ENCODE data around the gene NT5DC1.
A peak's percentile ranks its signal among the peaks of the same experiment; 100 is the strongest.
"Not testable (repeated sequence)": the region's sequence is repeated elsewhere in the genome, so short reads cannot be mapped to it uniquely, and the experiment has no call there.

Gene NT5DC1

DNA sequence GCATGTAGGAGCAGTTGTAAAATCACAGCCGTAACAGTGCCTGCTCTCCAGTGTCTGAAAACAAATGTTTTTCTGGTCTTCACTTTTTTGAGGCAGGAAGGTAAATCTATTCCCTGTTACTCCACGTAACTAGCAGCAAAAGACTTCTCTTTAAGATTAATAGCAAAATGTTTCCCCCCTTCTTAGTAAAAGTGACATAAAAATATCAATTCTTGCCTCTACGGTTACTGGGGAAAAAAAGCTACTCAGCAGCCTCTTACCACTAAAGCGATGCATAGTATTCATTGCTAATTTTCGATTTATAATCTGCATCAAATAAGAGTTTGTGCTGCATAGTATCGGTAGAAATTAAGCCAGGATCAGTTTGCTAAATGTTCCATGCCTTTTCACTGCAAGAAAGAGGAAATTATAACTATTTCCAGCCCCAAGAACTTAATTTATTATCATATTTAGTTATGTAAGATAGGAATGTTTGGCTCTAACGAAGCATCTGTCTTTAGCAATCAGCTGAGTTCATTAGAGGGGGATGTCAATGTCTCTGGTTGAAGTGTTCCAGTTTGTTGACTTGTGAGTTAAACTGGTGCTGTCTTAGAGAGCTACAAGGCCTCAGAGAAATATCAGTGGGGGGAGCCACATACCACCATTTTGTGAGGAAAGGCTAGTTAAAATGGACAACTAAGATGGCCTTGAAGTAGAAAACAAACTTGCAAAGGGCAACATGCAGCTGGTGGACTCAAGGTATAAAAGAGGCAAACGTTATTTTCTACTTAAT, 179.7 kb downstream of the NT5DC1 start:
- DNase-seq = peak; percentile 23

- no peak for DNase-seq
These were observed 180.3 kb downstream of the NT5DC1 start for GRCh38 chr6:116280933-116281316.

DNA sequence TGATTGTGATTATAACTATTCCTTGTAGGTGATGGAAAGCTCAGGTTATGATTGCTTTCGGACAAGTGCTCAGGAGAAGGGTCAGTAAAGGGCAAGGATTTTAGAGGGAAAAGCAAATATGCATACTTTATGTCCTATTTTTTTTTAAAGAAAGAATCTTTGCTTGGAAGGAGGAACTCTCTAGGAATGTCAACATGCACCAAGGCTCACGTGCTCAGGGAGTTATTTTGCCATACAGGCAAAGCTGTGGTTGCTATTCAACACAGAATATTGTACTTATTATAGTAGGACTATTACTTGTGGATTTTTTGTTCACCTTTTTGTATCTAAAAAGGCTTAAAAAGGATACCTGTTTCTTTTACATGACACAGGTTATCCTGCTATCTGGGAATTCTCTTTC, 182.0 kb downstream of the NT5DC1 start:
- DNase-seq = no peak

- no peak for DNase-seq
These were observed 182.5 kb downstream of the NT5DC1 start for GRCh38 chr6:116283191-116283590.

GRCh38 chr6:116284984-116285383, 184.3 kb downstream of the NT5DC1 start:
- not testable (repeated sequence) for DNase-seq

DNA sequence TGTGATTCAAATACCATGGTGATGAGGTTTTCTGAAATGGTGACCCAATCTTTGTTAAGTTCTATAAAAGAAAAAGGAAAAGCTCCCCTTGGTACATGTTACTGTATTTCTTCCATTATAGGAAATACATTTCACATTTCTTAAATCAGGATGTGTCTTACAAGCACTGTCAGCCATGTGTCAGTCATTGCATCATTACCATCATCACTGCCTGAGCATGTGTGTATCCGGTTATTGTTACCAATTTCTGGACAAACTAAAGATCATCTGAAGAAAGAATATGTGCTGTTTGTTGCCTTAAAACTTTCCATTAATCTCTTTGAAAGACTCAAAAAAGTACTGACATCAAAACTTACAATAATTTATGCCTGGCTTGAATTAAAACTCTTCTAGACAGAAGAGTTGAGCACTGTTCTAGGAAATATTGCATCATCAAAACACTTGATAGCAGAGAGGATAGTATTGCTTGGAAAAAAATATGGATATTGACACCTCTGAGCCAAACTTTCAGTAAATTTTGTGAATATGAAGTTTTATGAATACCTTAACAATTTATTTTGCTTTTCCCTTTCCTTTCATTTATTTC, 186.2 kb downstream of the NT5DC1 start:
- DNase-seq = no peak

GRCh38 chr6:116287689-116288282, 187.1 kb downstream of the NT5DC1 start:
- DNase-seq = peak; percentile 53

DNA sequence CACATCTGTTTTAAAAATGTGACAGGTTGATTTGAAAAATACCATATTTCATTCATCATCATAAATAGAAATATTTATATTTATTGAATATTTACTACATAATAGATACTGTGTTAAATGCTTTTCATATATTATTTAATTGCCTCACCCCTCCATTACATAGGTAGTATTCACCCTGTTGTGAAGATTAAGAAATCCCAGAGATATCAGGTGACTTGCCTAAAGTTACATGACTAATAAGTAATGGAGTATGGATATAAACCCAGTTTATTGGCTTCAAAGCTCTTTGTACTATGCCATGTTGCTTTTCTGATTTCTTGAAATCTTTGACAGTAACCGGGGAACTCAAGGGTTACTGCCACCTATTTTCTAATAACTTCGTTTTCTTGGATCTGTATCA, 189.2 kb downstream of the NT5DC1 start:
- DNase-seq = no peak

- no peak for DNase-seq
These were observed 190.1 kb downstream of the NT5DC1 start for GRCh38 chr6:116290799-116291198.

DNA sequence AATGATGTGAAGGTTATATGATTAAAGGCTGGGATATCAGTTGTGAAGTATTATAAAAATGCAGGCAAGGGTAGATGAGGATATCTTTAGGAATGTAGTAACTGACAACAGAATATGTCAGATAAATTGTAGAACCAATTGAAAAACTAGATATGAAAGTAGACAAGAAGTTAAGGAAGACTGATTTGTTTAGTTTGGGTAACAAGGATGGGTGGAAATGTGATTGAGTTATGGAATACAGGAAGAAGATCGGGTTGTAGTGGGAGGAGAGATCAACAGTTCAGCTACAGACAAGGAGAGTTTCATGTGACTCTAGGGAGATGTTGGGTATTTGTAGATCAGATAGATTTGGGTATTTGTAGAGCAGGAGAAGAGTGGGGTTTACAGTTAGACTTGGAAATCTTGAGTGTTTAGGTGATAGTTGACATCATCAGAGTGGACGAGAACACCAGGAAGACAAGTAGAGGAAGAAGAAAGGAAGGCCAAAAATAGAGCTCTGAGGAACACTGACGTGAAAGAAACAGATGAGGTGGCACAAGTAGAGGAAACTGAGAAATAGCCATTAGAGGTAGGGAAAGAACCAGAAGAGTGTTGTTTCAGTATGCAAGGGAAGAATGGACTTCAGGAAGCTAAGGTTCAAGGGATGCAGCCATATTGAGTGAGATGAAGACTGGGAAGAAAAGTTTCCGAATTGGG, 191.2 kb downstream of the NT5DC1 start:
- no peak for DNase-seq

DNA sequence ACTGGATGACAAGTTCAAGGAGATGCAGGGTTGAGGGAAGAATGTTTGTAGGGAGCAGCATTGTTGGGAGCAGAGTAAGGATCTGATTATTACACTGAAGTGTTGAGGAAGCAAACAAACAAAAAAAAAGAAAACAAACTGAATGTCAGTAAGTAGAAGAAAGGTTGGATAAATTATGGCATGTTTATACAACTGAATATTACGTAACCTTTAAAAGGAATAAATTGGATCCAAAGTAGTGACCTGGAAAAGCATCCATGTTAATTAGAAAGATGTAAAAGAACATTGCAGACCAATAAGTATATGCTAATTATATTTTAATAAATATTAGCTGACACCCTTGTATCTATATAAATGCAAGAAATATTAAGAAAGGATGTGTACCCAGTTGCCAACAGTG, 191.9 kb downstream of the NT5DC1 start:
- DNase-seq = no peak

- no peak for DNase-seq
These were observed 197.6 kb downstream of the NT5DC1 start for GRCh38 chr6:116298273-116298672.

GRCh38 chr6:116298973-116299372, 198.3 kb downstream of the NT5DC1 start:
- no peak for DNase-seq
